KMS-11 (cell line): ENCODE data around the gene PARP1.

Experiments
- H2AFZ ChIP-seq: fragments of 200-600 bp; sonication (generic); 2 replicates; pipeline ENCODE4 v1.6.1; 2016; ENCODE audit warnings: antibody characterized with exemption, mixed run types, low read depth
- H3K27ac ChIP-seq: fragments of 200-600 bp; sonication (generic); 2 replicates; pipeline ENCODE4 v1.6.1; 2016; ENCODE audit warnings: mild to moderate bottlenecking, mixed run types
- H3K27me3 ChIP-seq: fragments of 200-600 bp; sonication (generic); 2 replicates; pipeline ENCODE4 v1.6.1; 2017; ENCODE audit warnings: mild to moderate bottlenecking, low read depth, mixed run types, moderate library complexity; ENCODE audit not compliant: insufficient read depth
- H3K36me3 ChIP-seq: fragments of 200-600 bp; sonication (generic); 2 replicates; pipeline ENCODE4 v1.6.1; 2017; ENCODE audit warnings: mild to moderate bottlenecking, mixed run types; ENCODE audit not compliant: insufficient read depth
- H3K4me1 ChIP-seq: fragments of 200-600 bp; sonication (generic); 2 replicates; pipeline ENCODE4 v1.6.1; 2016; ENCODE audit warnings: mild to moderate bottlenecking, low read depth, mixed run types; ENCODE audit not compliant: poor library complexity, severe bottlenecking
- H3K4me2 ChIP-seq: fragments of 200-600 bp; sonication (generic); 2 replicates; pipeline ENCODE4 v1.7.0; 2016; ENCODE audit warnings: mild to moderate bottlenecking, mixed run types
- H3K4me3 ChIP-seq: fragments of 200-600 bp; sonication (generic); IDR thresholded peaks from 2 replicates; pipeline ENCODE4 v1.6.1; 2017; ENCODE audit warnings: low read depth, low read length, mixed read lengths; ENCODE audit not compliant: insufficient read depth
- H3K79me2 ChIP-seq: fragments of 200-600 bp; sonication (generic); 2 replicates; pipeline ENCODE4 v1.6.1; 2016; ENCODE audit warnings: low read depth, mixed run types; ENCODE audit not compliant: insufficient read depth
- H3K9ac ChIP-seq: fragments of 200-600 bp; sonication (generic); 2 replicates; pipeline ENCODE4 v1.6.1; 2016; ENCODE audit warnings: mild to moderate bottlenecking, mixed run types
- H4K20me1 ChIP-seq: fragments of 200-600 bp; sonication (generic); 2 replicates; pipeline ENCODE4 v1.6.1; 2016; ENCODE audit warnings: mild to moderate bottlenecking, mixed run types; ENCODE audit not compliant: insufficient read depth
- TF ChIP-seq, protein P1 (sequence below): fragments of 200-600 bp; sonication (generic); conservative IDR thresholded peaks from 2 replicates; pipeline ENCODE4 v1.6.1; 2017; ENCODE audit warnings: low read depth, mild to moderate bottlenecking, antibody characterized with exemption, low read length, moderate library complexity, mixed read lengths

The PARP1 gene

GRCh38 chr1:226372885-226373284 is 35.0 kb downstream of the PARP1 start:
- Histone ChIP-seq H3K4me2 (no peak overlapping the region), H3K27me3 (no peaks in the 10 kb centered on the region), H4K20me1 (no peaks in the 10 kb centered on the region), H3K9ac (no peak overlapping the region), H3K4me3 (no peak overlapping the region), H3K27ac (no peak overlapping the region), H3K4me1 (no peaks in the 10 kb centered on the region), H2AFZ (no peak overlapping the region), H3K79me2 (peaks cover 5% of the 10 kb centered on the region; the same call in 1 of the 2 replicates), H3K36me3 (peaks cover 34% of the 10 kb centered on the region; the same call in 1 of the 2 replicates)
- TF ChIP-seq, protein P1, sequence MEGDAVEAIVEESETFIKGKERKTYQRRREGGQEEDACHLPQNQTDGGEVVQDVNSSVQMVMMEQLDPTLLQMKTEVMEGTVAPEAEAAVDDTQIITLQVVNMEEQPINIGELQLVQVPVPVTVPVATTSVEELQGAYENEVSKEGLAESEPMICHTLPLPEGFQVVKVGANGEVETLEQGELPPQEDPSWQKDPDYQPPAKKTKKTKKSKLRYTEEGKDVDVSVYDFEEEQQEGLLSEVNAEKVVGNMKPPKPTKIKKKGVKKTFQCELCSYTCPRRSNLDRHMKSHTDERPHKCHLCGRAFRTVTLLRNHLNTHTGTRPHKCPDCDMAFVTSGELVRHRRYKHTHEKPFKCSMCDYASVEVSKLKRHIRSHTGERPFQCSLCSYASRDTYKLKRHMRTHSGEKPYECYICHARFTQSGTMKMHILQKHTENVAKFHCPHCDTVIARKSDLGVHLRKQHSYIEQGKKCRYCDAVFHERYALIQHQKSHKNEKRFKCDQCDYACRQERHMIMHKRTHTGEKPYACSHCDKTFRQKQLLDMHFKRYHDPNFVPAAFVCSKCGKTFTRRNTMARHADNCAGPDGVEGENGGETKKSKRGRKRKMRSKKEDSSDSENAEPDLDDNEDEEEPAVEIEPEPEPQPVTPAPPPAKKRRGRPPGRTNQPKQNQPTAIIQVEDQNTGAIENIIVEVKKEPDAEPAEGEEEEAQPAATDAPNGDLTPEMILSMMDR: no peak

GRCh38 chr1:226371866-226372490 is 35.9 kb downstream of the PARP1 start:
- Histone ChIP-seq H2AFZ (no peak overlapping the region), H3K27ac (no peak overlapping the region), H3K79me2 (peaks cover 5% of the 10 kb centered on the region; the same call in 1 of the 2 replicates), H3K9ac (no peak overlapping the region), H4K20me1 (no peaks in the 10 kb centered on the region), H3K4me2 (no peak overlapping the region), H3K4me1 (no peaks in the 10 kb centered on the region), H3K36me3 (peaks cover 35% of the 10 kb centered on the region; the same call in 1 of the 2 replicates), H3K4me3 (no peak overlapping the region), H3K27me3 (no peaks in the 10 kb centered on the region)
- TF ChIP-seq, protein P1: no peak

DNA sequence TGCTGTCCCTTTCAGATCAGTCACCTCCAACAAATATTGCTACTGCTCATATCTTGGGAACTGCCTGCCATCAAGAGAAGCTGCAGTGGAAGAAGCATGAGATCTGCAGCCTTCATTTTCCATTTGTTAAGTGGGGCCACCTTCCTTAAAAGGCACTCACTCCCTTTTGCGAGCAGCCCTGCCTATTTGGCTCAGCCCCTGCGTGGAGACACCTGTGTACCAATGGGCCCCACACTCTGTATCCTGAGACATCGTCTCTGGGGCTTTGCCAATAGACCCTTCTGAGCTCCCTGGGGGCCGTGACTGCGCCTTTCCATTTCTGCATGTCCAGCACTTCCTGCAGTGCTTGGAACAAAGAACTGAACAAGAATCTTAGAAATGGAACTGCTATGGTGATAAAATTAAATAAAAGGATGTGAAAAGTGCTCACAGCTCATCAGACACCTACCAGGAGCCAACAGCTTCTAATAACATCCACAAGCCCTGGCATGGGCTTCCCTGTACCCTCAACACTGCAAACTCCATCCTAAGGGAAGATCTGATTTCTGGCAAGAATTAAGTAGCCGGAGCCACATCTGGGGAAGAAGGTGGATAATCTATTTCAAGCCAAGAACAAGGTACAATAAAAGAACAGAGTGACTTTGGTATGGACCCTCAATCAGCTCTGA is 36.7 kb downstream of the PARP1 start:
- Histone ChIP-seq H3K4me2 (no peak overlapping the region), H3K4me1 (no peaks in the 10 kb centered on the region), H3K27me3 (no peaks in the 10 kb centered on the region), H3K9ac (no peak overlapping the region), H3K27ac (no peak overlapping the region), H3K36me3 (peaks cover 29% of the 10 kb centered on the region; the same call in 1 of the 2 replicates), H2AFZ (no peak overlapping the region), H4K20me1 (no peaks in the 10 kb centered on the region), H3K79me2 (peaks cover 5% of the 10 kb centered on the region; the same call in 1 of the 2 replicates), H3K4me3 (no peak overlapping the region)
- TF ChIP-seq, protein P1: no peak

DNA sequence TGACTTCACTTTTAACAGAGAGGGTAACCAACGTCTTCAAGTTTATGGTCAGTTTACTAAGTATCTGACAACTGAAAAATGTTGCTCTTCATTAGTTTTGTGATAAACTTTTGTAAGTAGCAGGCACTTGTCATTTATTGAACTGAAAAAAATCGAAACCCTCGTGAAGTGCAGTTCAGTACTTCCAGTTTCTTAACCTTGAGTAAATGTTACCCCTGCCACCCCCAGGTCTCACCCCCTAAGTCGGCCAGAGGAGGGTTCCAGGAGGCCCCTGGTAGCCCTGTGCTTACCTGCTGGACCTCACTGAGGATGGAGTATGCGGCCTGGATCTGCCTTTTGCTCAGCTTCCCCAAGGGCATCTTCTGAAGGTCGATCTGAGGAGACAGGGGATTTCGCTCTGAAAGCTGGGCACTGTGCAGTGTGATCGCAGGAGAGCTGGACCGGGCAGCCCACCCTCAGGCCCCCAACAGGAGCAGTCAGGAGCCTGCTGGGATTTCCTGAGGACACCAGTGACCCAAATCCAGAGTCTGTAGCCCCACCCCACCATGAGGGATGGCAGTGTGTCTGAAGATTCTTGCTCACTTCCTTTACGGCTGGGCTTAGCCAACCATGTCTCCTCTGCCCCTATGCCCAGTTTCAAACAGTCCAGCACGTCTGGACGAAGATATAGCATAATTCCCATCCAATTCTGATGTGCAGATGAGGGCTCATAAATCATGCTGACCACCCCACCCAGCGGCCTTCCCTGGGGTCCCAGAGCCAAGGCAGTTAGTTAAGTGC is 37.6 kb downstream of the PARP1 start:
- Histone ChIP-seq H3K4me3 (no peak overlapping the region), H2AFZ (no peak overlapping the region)

More for the DNA sequence above, 37.6 kb downstream of the PARP1 start:
- Histone ChIP-seq H3K27me3 (no peaks in the 10 kb centered on the region), H3K79me2 (peaks cover 5% of the 10 kb centered on the region; the same call in 1 of the 2 replicates), H3K4me2 (no peak overlapping the region), H3K36me3 (peaks cover 29% of the 10 kb centered on the region; the same call in 1 of the 2 replicates), H3K4me1 (no peaks in the 10 kb centered on the region), H3K9ac (no peak overlapping the region), H4K20me1 (no peaks in the 10 kb centered on the region), H3K27ac (no peak overlapping the region)
- TF ChIP-seq, protein P1: no peak
